K562 (cell line): ENCODE measurements around the gene FGFR4. TPM values are rescaled to one million over a fixed set of nuclear protein-coding genes. Genes with fewer than 3 reads are reported as not detected.
A peak's percentile ranks its signal among the peaks of the same experiment; 100 is the strongest.

ENCODE experiments used
- CBFB ChIP-seq: sonication (generic); formaldehyde crosslinking; IDR thresholded peaks from 2 replicates; pipeline ENCODE4 v1.4.0; 2020; ENCODE audit warnings: mild to moderate bottlenecking, missing genetic modification reagents
- CREB3 ChIP-seq: fragments of 450-650 bp; conservative IDR thresholded peaks from 2 replicates; pipeline ENCODE4 v1.6.1; 2016; ENCODE audit warnings: missing genetic modification characterization, low read depth, mild to moderate bottlenecking, missing compliant biosample characterization, moderate library complexity
- CREM ChIP-seq: IDR thresholded peaks from 2 replicates; pipeline ENCODE4 v1.6.1; 2014; ENCODE audit warnings: antibody characterized with exemption, low read depth
- CTCF ChIP-seq, 3 experiments: IDR thresholded peaks in 2 of 3; conservative IDR thresholded peaks in 1 of 3; 2 replicates each; pipeline ENCODE4 v1.5.1; 2011 to 2012; ENCODE audit warnings: low read length in 3 of 3, mild to moderate bottlenecking in 3 of 3, control low read depth in 2 of 3, improper control_type of control experiment in 1 of 3, inconsistent platforms in 1 of 3, low read depth in 1 of 3, mixed read lengths in 1 of 3, moderate library complexity in 1 of 3; ENCODE audit not compliant: insufficient read depth in 2 of 3
- DEAF1 ChIP-seq: fragments of 450-650 bp; formaldehyde crosslinking; IDR thresholded peaks from 2 replicates; pipeline ENCODE4 v1.4.0; 2020; ENCODE audit warnings: mild to moderate bottlenecking, moderate library complexity
- E2F1 ChIP-seq: sonication (generic); formaldehyde crosslinking; IDR thresholded peaks from 2 replicates; pipeline ENCODE4 v1.8.1; 2023; ENCODE audit warnings: mild to moderate bottlenecking, missing genetic modification reagents, moderate library complexity
- HDGF ChIP-seq: fragments of 450-650 bp; IDR thresholded peaks from 2 replicates; pipeline ENCODE4 v1.6.1; 2016
- HSF4 ChIP-seq: fragments of 250-450 bp; sonication (Bioruptor Pico); IDR thresholded peaks from 2 replicates; pipeline ENCODE4 v2.1.2; 2022; ENCODE audit warnings: mild to moderate bottlenecking, moderate library complexity, borderline replicate concordance
- KDM4B ChIP-seq, 2 experiments: fragments of 450-650 bp in 1 of 2; sonication (generic) in 1 of 2; IDR thresholded peaks; 2 replicates each; pipeline ENCODE4 v1.6.1; 2016 to 2017; ENCODE audit warnings: borderline replicate concordance in 2 of 2, antibody characterized with exemption in 1 of 2, low read depth in 1 of 2, mild to moderate bottlenecking in 1 of 2
- MBD1 ChIP-seq: fragments of 250-450 bp; sonication (Bioruptor Pico); IDR thresholded peaks from 2 replicates; pipeline ENCODE4 v1.8.0; 2022; ENCODE audit warnings: inconsistent platforms
- STAT5A ChIP-seq: IDR thresholded peaks from 2 replicates; pipeline ENCODE4 v1.6.1; 2012; ENCODE audit warnings: low read length, inconsistent platforms, borderline replicate concordance
- ZBTB26 ChIP-seq: fragments of 450-650 bp; formaldehyde crosslinking; IDR thresholded peaks from 2 replicates; pipeline ENCODE4 v1.4.0; 2022; ENCODE audit warnings: missing genetic modification characterization
- ZFP1 ChIP-seq: fragments of 450-650 bp; formaldehyde crosslinking; IDR thresholded peaks from 2 replicates; pipeline ENCODE4 v1.4.0; 2020; ENCODE audit warnings: mild to moderate bottlenecking, mixed read lengths
- ZNF699 ChIP-seq: fragments of 250-450 bp; sonication (Bioruptor Pico); IDR thresholded peaks from 2 replicates; pipeline ENCODE4 v1.8.0; 2021; ENCODE audit warnings: mild to moderate bottlenecking, moderate library complexity; ENCODE audit not compliant: insufficient replicate concordance
- ZNF707 ChIP-seq: fragments of 250-450 bp; sonication (Bioruptor Pico); conservative IDR thresholded peaks from 2 replicates; pipeline ENCODE4 v1.8.0; 2022; ENCODE audit warnings: inconsistent platforms, mild to moderate bottlenecking, moderate library complexity
- polyA plus RNA-seq, 8 experiments: library from polyadenylated mRNA; depleted of rRNA in 4 of 8; stranded (reverse) in 5 of 8; unstranded in 3 of 8; fragments of >200 nt; fragmentation: Nextera tagmentation in 2 of 8; fragmentation: Illumina TruSeq in 1 of 8; extraction: Ambion mirVana in 2 of 8; extraction: Trizol in 1 of 8; gene quantifications; 2 replicates each; pipeline versions ENCODE4 v1.2.1 to v1.2.3, GENCODE V29; 2011 to 2014; ENCODE audit warnings: inconsistent platforms in 1 of 8, missing spikeins in 1 of 8
- total RNA-seq, 7 experiments: library from RNA; depleted of rRNA in 6 of 7; stranded (reverse); fragments of >200 nt in 6 of 7; fragmentation: Illumina TruSeq in 2 of 7; extraction: Trizol in 2 of 7; gene quantifications; 2 replicates each; pipeline versions ENCODE4 v1.2.1 to v1.2.3, GENCODE V29; 2011 to 2021; ENCODE audit warnings: low replicate concordance in 1 of 7

Gene FGFR4
- total and polyA plus RNA-seq, 9 of the 15 experiments (the other 6 are each of a cell fraction or from before 2014, with no cell fraction given), result 0.76 to 35.4 (median 7.5) TPM

- TF ChIP-seq CREB3 (tag) (no peak), STAT5A (no peak), E2F1 (CRISPR knock-in tag) (no peak), HSF4 (no peak), MBD1 (no peak), ZBTB26 (0 out of 2 replicates have a peak, but pooled peaks have one; percentile 20), CREM (no peak), ZFP1 (CRISPR knock-in tag) (no peak), KDM4B (IDR thresholded peaks at IDR 0.05; ENCODE audit: borderline replicate concordance in 2 of 2, low read depth in 1 of 2) (no peak), CBFB (CRISPR knock-in tag) (0 out of 2 replicates have a peak, but pooled peaks have one; percentile 19), ZNF699 (no peak), HDGF (0 out of 2 replicates have a peak, but pooled peaks have one; percentile 33), ZNF707 (CRISPR knock-in tag) (no peak), CTCF (IDR thresholded peaks at IDR 0.05 in 2 of 3, conservative IDR thresholded peaks at IDR 0.05 in 1 of 3; ENCODE audit: insufficient read depth in 2 of 3, low read depth in 1 of 3, low read length in 3 of 3) (peak; percentile 92 to 99 (median 94)), DEAF1 (CRISPR knock-in tag) (peak; percentile 77)
- TF ChIP-seq, all 486 proteins: peak for 19
These were observed 25.1 kb downstream of the FGFR4 start (continued) for GRCh38 chr5:177111720-177112394.
